ENCODE measurements around the gene SRRM3. TPM values are rescaled to one million over a fixed set of nuclear protein-coding genes. Genes with fewer than 3 reads are reported as not detected.

SRRM3 gene
- total and polyA plus RNA-seq, 11 donors, result 1.6 to 28.5 (median 6.5) TPM

GRCh38 chr7:76325811-76326210 is 124.1 kb downstream of the SRRM3 start:
- Histone ChIP-seq H3K4me3 (no peak overlapping the region), H3K4me1 (peaks cover 0 to 71% (median 35%) of the 10 kb centered on the region in 12 donors), H3K9me3 (no peaks in the 10 kb centered on the region), H3K27ac (peak overlapping the region in 7 of 12 donors; percentile 13 to 68 (median 42)), H3K36me3 (peaks cover 3 to 76% (median 50%) of the 10 kb centered on the region in 9 donors), H3K27me3 (no peaks in the 10 kb centered on the region)
- TF ChIP-seq POLR2A (IDR thresholded peaks at IDR 0.05) (no peak), CTCF (IDR thresholded peaks at IDR 0.05) (no peak)
- intact Hi-C loops (cut with DNase I), result no loop called here
- 89 to 95% (median 92%) methylated on average over 5 of the region's 5 CpGs for whole genome bisulfite sequencing, 4 donors
- DNase-seq (peak in 1 of 5 donors; percentile 6), ATAC-seq (no peak)

GRCh38 chr7:76326646-76327233 is 125.0 kb downstream of the SRRM3 start:
- ATAC-seq, result peak in 1 of 4 donors; percentile 10
- Histone ChIP-seq H3K27ac (peak overlapping the region in 7 of 12 donors; percentile 13 to 68 (median 42)), H3K9me3 (no peaks in the 10 kb centered on the region), H3K36me3 (peaks cover 3 to 81% (median 50%) of the 10 kb centered on the region in 9 donors), H3K4me1 (peaks cover 0 to 75% (median 43%) of the 10 kb centered on the region in 12 donors), H3K27me3 (no peaks in the 10 kb centered on the region), H3K4me3 (no peak overlapping the region)
- DNase-seq, result peak in 1 of 5 donors; percentile 4
- intact Hi-C loops (cut with DNase I), result no loop called here
- WGBS, 4 donors, result 30 to 45% (median 42%) methylated on average over 5 of the region's 5 CpGs
- no peak for TF ChIP-seq CTCF (IDR thresholded peaks at IDR 0.05)

- peaks cover 3 to 78% (median 50%) of the 10 kb centered on the region in 9 donors for H3K36me3 ChIP-seq
- H3K27me3 ChIP-seq, result no peaks in the 10 kb centered on the region
- 42 to 51% (median 47%) methylated on average over 7 of the region's 7 CpGs for WGBS, 4 donors
- intact Hi-C loops (cut with DNase I), result no loop called here
- ATAC-seq (no peak), DNase-seq (peak in 1 of 5 donors; percentile 4)
- no peak for TF ChIP-seq POLR2A (IDR thresholded peaks at IDR 0.05)
- no peak for TF ChIP-seq CTCF (IDR thresholded peaks at IDR 0.05)
- no peak overlapping the region for H3K4me3 ChIP-seq
- H3K27ac ChIP-seq, result peak overlapping the region in 8 of 12 donors; percentile 11 to 64 (median 26)
- no peaks in the 10 kb centered on the region for H3K9me3 ChIP-seq
- H3K4me1 ChIP-seq, result peaks cover 0 to 75% (median 46%) of the 10 kb centered on the region in 12 donors
Measured at GRCh38 chr7:76327610-76328009, 125.9 kb downstream of the SRRM3 start.

GRCh38 chr7:76328389-76328788 is 126.7 kb downstream of the SRRM3 start:
- Histone ChIP-seq H3K36me3 (peaks cover 3 to 78% (median 50%) of the 10 kb centered on the region in 9 donors), H3K27ac (peak overlapping the region in 6 of 12 donors; percentile 2 to 64 (median 20)), H3K9me3 (no peaks in the 10 kb centered on the region), H3K4me3 (no peak overlapping the region), H3K27me3 (no peaks in the 10 kb centered on the region), H3K4me1 (peaks cover 0 to 75% (median 48%) of the 10 kb centered on the region in 12 donors)
- 52 to 79% (median 75%) methylated on average over 15 of the region's 15 CpGs for WGBS, 4 donors
- intact Hi-C loops (cut with DNase I), result no loop called here
- TF ChIP-seq CTCF (IDR thresholded peaks at IDR 0.05) (no peak), POLR2A (IDR thresholded peaks at IDR 0.05) (no peak)
- ATAC-seq, result peak in 1 of 4 donors; percentile 49
- DNase-seq, result no peak

Measured in heart left ventricle (tissue), 16 donors.